Measurements from ENCODE around the gene BCL2L1. TPM values are rescaled to one million over a fixed set of nuclear protein-coding genes. Genes with fewer than 3 reads are reported as not detected.

Gene BCL2L1
- total RNA-seq, 1 donor from 2014 or later, result 60.0 TPM

DNA sequence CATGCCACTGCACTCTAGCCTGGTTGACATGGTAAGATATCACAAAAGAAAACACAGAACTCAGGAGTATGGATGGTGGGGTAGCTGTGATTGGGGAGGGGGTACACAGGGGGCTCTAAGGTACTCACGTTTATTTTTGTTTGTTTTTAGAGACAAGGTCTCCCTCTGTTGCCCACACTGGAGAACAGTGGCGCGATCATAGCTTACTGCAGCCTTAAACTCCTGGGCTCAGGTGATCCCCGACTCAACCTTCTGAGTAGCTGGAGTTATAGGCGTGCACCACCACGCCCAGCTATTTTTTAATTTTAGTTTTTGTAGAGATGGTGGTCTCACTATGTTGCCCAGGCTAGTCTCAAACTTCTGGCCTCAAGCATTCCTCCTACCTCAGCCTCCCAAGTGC lies 29.3 kb downstream of the BCL2L1 start:
- no peak overlapping the region for H3K4me3 Mint-ChIP-seq
- Histone ChIP-seq H3K27me3 (no peaks in the 10 kb centered on the region), H3K9me3 (ENCODE audit: low read depth) (no peaks in the 10 kb centered on the region), H2AFZ (replicated peaks) (no peak overlapping the region), H3K4me2 (no peak overlapping the region), H3K36me3 (no peaks in the 10 kb centered on the region), H4K20me1 (ENCODE audit: low read depth) (peaks cover 31% of the 10 kb centered on the region), H3K4me1 (peaks cover 17% of the 10 kb centered on the region), H3K27ac (no peak overlapping the region), H3F3A (ENCODE audit: low read depth) (peaks cover 44% of the 10 kb centered on the region), H3K4me3 (no peak overlapping the region), H3K9ac (no peak overlapping the region), H3K79me2 (ENCODE audit: low read depth) (peaks cover 64% of the 10 kb centered on the region)
- no peak for DNase-seq (ENCODE audit: low spot score)
- no peak overlapping the region for H3K27ac Mint-ChIP-seq
- no peaks in the 10 kb centered on the region for H3K27me3 Mint-ChIP-seq (ENCODE audit: insufficient read depth, low read depth)
- no peaks in the 10 kb centered on the region for H3K9me3 Mint-ChIP-seq
- peaks cover 16% of the 10 kb centered on the region for H3K4me1 Mint-ChIP-seq
- TF ChIP-seq EZH2 (IDR thresholded peaks at IDR 0.05) (no peak), EZH2phosphoT487 (IDR thresholded peaks at IDR 0.05) (no peak)
- TF ChIP-seq, protein P1, sequence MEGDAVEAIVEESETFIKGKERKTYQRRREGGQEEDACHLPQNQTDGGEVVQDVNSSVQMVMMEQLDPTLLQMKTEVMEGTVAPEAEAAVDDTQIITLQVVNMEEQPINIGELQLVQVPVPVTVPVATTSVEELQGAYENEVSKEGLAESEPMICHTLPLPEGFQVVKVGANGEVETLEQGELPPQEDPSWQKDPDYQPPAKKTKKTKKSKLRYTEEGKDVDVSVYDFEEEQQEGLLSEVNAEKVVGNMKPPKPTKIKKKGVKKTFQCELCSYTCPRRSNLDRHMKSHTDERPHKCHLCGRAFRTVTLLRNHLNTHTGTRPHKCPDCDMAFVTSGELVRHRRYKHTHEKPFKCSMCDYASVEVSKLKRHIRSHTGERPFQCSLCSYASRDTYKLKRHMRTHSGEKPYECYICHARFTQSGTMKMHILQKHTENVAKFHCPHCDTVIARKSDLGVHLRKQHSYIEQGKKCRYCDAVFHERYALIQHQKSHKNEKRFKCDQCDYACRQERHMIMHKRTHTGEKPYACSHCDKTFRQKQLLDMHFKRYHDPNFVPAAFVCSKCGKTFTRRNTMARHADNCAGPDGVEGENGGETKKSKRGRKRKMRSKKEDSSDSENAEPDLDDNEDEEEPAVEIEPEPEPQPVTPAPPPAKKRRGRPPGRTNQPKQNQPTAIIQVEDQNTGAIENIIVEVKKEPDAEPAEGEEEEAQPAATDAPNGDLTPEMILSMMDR (IDR thresholded peaks at IDR 0.05), result no peak
- H3K36me3 Mint-ChIP-seq, result peaks cover 12% of the 10 kb centered on the region

DNA sequence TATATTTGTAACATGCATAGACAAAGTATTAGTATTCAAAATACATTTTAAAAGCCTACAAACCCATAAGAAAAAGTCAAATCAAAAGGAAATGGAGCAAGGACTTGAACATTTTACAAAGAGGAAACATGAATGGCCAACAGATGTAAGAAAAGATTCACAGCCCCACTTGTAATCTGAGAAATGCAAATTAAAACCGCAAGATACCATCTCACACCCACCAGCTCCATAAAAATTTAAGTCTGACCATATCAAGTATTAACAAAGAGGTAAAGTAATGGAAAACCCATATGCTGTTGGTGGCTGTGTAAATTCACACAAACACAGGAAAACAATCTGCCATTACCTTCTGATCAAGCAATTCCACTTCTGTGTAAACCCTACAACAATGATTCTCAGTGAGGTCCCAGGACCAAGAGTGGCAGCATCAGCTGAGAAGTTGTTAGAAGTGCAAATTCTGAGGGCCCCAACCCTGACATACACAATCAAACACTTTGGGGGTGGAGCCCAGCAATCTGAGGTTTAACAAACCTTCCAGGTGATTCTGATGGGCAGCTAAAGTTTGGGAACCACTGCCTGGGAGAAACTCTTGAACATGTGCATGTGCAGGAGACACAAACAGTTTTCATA lies 30.9 kb downstream of the BCL2L1 start:
- no peaks in the 10 kb centered on the region for H3K27me3 Mint-ChIP-seq (ENCODE audit: insufficient read depth, low read depth)
- no peak overlapping the region for H3K4me3 Mint-ChIP-seq
- H3K9ac ChIP-seq, result no peak overlapping the region
- peaks cover 17% of the 10 kb centered on the region for H3K4me1 ChIP-seq
- H3K36me3 ChIP-seq, result no peaks in the 10 kb centered on the region
- no peak for DNase-seq (ENCODE audit: low spot score)
- H3K4me2 ChIP-seq, result no peak overlapping the region
- TF ChIP-seq, protein P1 (IDR thresholded peaks at IDR 0.05), result no peak
- TF ChIP-seq EZH2phosphoT487 (IDR thresholded peaks at IDR 0.05) (no peak), EZH2 (IDR thresholded peaks at IDR 0.05) (no peak)
- H2AFZ ChIP-seq (replicated peaks), result no peak overlapping the region
- peak overlapping the region; percentile 62 for H3K27ac ChIP-seq
- peaks cover 48% of the 10 kb centered on the region for H3F3A ChIP-seq (ENCODE audit: low read depth)
- peaks cover 70% of the 10 kb centered on the region for H3K79me2 ChIP-seq (ENCODE audit: low read depth)
- H3K27ac Mint-ChIP-seq, result no peak overlapping the region
- no peaks in the 10 kb centered on the region for H3K9me3 Mint-ChIP-seq
- H3K4me1 Mint-ChIP-seq, result peaks cover 18% of the 10 kb centered on the region
- H3K4me3 ChIP-seq, result no peak overlapping the region
- no peaks in the 10 kb centered on the region for H3K9me3 ChIP-seq (ENCODE audit: low read depth)
- no peaks in the 10 kb centered on the region for H3K27me3 ChIP-seq
- H3K36me3 Mint-ChIP-seq, result peaks cover 18% of the 10 kb centered on the region
- H4K20me1 ChIP-seq (ENCODE audit: low read depth), result peaks cover 31% of the 10 kb centered on the region

DNA sequence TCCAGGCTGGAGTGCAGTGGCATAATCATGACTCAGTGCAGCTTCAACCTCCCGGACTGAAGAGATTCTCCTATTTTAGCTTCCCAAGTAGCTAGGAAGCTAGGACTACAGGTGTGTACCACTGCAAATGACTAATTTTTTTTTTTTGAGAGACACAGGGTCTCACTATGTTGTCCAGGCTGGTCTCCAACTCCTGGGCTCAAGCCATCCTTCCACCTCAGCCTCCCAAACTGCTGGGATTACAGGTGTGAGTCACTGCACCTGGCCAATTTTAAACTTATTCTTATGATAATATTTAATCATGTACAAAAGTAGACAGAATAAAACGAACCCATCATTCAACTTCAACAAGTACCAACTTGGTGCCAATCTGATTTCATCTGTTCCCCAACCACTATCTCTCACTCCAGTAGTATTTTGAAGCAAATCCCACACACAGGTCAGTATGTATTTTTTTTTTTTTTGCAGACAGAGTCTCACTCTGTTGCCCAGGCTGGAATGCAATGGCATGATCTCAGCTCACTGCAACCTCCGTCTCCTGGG lies 32.5 kb downstream of the BCL2L1 start:
- H3K79me2 ChIP-seq (ENCODE audit: low read depth), result peaks cover 58% of the 10 kb centered on the region
- peaks cover 45% of the 10 kb centered on the region for H3F3A ChIP-seq (ENCODE audit: low read depth)
- no peak for DNase-seq (ENCODE audit: low spot score)
- no peak overlapping the region for H3K4me2 ChIP-seq
- H3K4me1 Mint-ChIP-seq, result peaks cover 25% of the 10 kb centered on the region
- no peaks in the 10 kb centered on the region for H3K36me3 ChIP-seq
- H3K36me3 Mint-ChIP-seq, result peaks cover 23% of the 10 kb centered on the region
- TF ChIP-seq, protein P1 (IDR thresholded peaks at IDR 0.05), result no peak
- TF ChIP-seq EZH2 (IDR thresholded peaks at IDR 0.05) (no peak), EZH2phosphoT487 (IDR thresholded peaks at IDR 0.05) (no peak)
- H3K27me3 Mint-ChIP-seq (ENCODE audit: insufficient read depth, low read depth), result no peaks in the 10 kb centered on the region
- H3K27ac ChIP-seq, result no peak overlapping the region
- H3K27me3 ChIP-seq, result no peaks in the 10 kb centered on the region
- no peak overlapping the region for H3K4me3 Mint-ChIP-seq
- H3K9me3 ChIP-seq (ENCODE audit: low read depth), result no peaks in the 10 kb centered on the region
- no peak overlapping the region for H3K9ac ChIP-seq
- no peak overlapping the region for H3K4me3 ChIP-seq
- H4K20me1 ChIP-seq (ENCODE audit: low read depth), result peaks cover 34% of the 10 kb centered on the region
- H3K9me3 Mint-ChIP-seq, result no peaks in the 10 kb centered on the region
- H3K27ac Mint-ChIP-seq, result no peak overlapping the region
- peaks cover 23% of the 10 kb centered on the region for H3K4me1 ChIP-seq
- H2AFZ ChIP-seq (replicated peaks), result no peak overlapping the region

All from neural progenitor cell (in vitro differentiated cells).